Urinary bladder (tissue), 4 donors: Measurements from ENCODE around the gene FALEC. TPM values are rescaled to one million over a fixed set of nuclear protein-coding genes. Genes with fewer than 3 reads are reported as not detected.
"Not testable (repeated sequence)": the region's sequence is repeated elsewhere in the genome, so short reads cannot be mapped to it uniquely, and the experiment has no call there.

Experiments
- DNase-seq: peaks from one replicate; pipeline ENCODE4 v3.0.0-alpha.2; 2015; ENCODE audit errors: extremely low spot score
- H3K27ac ChIP-seq: one replicate; pipeline ENCODE4 v1.5.1; 2013; ENCODE audit warnings: low read depth, mild to moderate bottlenecking, moderate library complexity
- H3K36me3 ChIP-seq: one replicate; pipeline ENCODE4 v1.6.1; 2013; ENCODE audit warnings: mild to moderate bottlenecking, moderate library complexity; ENCODE audit not compliant: insufficient read depth
- H3K4me1 ChIP-seq: one replicate; pipeline ENCODE4 v1.6.1; 2013; ENCODE audit warnings: mild to moderate bottlenecking, moderate library complexity; ENCODE audit not compliant: insufficient read depth
- H3K4me3 ChIP-seq: one replicate; pipeline ENCODE4 v1.5.1; 2013; ENCODE audit warnings: low read depth, low read length
- WGBS: extraction: QIAGEN DNeasy Blood & Tissue Kit; methylation state at CpG from one replicate; pipeline ENCODE4 v1.1.7; 2013; 5-methylcytosine and 5-hydroxymethylcytosine counted together
- polyA plus RNA-seq: library from polyadenylated mRNA; stranded (reverse); fragments of 200-250 nt; gene quantifications from one replicate; pipeline ENCODE4 v1.2.3, GENCODE V29; 2013
- total RNA-seq: library from RNA; depleted of rRNA; stranded (reverse); fragments of >200 nt; gene quantifications from one replicate; pipeline ENCODE4 v1.2.3, GENCODE V29; 2014
- donor health status: healthy with polysubstance abuse.
- donor health status: healthy.

Gene FALEC
- total and polyA plus RNA-seq, 2 donors = 0.47 TPM; not detected in 1

DNA sequence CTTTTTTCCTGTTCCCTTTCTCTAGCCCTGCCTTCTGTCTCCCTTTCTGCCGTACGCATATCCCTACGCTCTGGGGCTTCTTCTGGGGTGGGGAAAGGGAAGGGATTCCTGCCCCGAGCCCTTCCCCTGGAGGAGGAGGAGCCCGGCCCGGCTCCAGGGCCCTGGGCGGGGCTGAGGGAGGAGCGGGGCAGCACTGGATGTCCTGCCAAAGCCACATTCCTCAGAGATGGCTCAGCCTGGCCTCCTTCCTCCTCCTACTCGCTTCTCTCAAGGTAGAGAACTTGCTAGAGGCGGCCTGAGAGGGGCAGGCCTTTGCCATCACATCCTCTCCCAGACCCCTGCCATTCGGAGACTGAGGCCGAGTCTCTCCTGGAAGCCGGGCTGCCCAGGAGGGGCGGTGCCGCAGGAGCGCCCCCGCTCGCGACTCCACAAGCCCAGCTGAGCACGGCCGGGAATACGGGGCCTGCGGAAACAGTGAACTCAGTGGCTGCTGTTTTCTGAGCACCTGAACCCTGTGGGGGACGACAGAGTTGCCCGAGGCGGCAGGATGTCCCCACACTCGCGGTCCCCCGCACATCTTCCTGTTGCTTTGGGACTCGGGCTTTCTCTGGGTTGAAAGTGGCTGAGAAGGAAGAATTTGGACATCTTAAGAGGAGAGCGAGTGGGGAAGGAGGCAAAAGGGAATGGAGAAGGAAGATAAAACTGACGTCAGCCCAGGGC is 45.9 kb downstream of the FALEC start:
- under 1% methylated on average over 32 of the region's 32 CpGs for WGBS
- DNase-seq = peak; percentile 94
- H3K36me3 ChIP-seq = no peaks in the 10 kb centered on the region

DNA sequence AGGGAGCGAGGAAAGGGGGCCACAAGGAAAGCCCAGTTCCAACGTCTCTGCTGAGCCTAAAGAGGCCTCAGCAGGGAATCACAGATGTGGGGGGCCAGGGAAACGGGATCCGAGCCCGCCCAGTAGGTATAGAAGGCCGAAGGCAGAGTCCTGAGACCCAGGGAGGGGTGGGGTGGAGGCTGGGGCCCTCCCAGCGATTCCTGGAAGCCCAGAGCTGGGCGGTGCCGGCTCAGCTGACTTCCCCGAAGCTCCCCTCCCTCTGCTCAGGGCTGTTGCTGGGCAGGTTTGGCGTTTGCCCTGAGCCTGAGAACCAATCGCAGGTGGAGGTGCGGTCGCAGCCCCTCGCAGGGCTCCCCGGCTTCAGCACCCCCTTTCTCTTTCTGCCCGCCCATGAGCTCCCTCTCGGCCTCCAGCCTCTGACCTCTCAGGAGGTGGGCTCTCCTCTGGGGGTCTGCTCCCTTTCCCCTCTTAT is 46.5 kb downstream of the FALEC start:
- under 1% methylated on average over 18 of the region's 18 CpGs for WGBS
- Histone ChIP-seq H3K36me3 (no peaks in the 10 kb centered on the region), H3K4me3 (peak overlapping the region; percentile 29), H3K27ac (peak overlapping the region; percentile 99), H3K4me1 (peaks cover 7% of the 10 kb centered on the region)
- DNase-seq = peak; percentile 83

More for the DNA sequence above, 45.9 kb downstream of the FALEC start:
- Histone ChIP-seq H3K4me1 (peaks cover 4% of the 10 kb centered on the region), H3K27ac (peak overlapping the region; percentile 99), H3K4me3 (peak overlapping the region; percentile 29)

DNA sequence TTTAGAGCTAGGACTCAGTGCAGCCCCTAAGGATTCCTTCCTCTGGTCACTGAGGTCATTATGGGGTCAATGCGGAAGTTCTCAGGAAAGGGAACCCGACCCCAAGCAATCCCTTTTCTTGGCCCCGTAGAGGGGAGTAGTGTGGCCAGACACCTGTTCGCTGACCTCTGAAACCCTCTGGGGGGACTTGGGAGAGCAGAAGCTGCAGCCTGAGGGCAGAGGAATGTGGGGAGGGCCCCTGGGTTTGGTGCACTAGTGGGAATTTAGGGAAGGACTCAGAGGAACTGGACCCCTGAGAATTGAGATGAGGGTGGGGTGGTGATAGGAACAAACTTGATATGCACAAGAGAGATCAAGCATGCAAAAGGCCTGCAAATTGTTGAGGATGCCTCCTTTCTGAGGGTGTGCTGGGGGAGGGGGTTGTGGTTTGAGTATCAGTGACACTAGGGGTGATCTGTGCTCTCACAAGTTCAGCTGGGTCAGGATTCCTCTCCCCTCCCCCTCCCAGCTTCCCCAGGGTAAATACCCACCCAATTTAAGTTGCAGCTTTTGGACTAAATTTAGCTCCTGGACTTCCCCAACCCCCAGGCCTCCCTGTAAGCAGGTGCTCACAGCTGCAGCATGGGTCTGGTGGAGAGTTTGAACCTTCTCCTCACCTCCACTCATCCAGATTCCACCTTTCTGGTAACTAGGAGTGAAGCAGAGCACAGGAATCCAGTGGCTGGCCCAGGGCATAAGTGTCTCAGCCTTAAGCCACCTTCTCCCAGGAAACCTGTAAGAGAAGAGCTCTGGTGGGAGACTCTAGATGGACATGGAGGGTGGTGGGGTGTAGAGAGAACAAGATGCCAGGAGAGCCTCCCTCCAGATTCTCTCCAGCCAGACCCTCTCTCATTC is 47.1 kb downstream of the FALEC start:
- Histone ChIP-seq H3K4me3 (peak overlapping the region; percentile 29), H3K27ac (peak overlapping the region; percentile 99), H3K36me3 (no peaks in the 10 kb centered on the region), H3K4me1 (peaks cover 7% of the 10 kb centered on the region)
- DNase-seq = no peak
- 18% methylated on average over 4 of the region's 4 CpGs for WGBS

DNA sequence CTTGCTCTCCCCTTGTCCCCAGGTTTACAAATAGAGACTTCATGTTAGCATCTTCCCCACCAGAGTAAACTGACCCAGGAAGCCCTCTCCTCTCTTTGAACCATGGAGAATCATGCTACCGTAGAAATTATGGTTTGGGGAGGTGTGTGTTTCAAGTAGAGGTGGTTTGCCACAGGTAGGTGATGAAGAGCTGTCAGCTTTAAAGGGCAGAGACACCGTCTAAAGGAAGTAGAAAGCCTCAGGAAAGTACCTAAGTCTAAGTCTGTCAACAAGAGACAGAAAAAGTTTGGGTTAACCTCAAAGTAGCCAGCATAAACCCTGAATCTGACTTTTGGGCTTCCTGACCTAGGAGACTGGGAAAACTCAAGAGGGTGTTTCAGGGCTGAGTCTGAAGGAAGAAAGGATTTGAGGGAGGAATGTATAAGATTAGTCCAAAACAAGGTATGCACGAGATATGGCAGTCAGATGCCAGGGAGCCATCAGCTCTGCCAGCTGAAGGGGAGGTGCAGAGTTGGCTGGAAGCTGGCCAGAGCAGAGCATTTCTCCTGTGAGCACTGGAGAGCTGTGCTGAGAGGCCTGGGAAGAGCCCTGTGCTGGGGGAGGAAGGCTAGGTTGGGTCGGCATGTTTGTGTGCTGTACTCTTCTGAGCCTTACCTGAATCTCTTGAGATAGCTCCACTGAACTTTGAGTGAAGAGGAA is 47.9 kb downstream of the FALEC start:
- no peak overlapping the region for H3K4me3 ChIP-seq
- H3K27ac ChIP-seq = peak overlapping the region; percentile 99
- H3K36me3 ChIP-seq = no peaks in the 10 kb centered on the region
- WGBS = 28% methylated on average over 4 of the region's 4 CpGs
- no peak for DNase-seq
- H3K4me1 ChIP-seq = peaks cover 7% of the 10 kb centered on the region

DNA sequence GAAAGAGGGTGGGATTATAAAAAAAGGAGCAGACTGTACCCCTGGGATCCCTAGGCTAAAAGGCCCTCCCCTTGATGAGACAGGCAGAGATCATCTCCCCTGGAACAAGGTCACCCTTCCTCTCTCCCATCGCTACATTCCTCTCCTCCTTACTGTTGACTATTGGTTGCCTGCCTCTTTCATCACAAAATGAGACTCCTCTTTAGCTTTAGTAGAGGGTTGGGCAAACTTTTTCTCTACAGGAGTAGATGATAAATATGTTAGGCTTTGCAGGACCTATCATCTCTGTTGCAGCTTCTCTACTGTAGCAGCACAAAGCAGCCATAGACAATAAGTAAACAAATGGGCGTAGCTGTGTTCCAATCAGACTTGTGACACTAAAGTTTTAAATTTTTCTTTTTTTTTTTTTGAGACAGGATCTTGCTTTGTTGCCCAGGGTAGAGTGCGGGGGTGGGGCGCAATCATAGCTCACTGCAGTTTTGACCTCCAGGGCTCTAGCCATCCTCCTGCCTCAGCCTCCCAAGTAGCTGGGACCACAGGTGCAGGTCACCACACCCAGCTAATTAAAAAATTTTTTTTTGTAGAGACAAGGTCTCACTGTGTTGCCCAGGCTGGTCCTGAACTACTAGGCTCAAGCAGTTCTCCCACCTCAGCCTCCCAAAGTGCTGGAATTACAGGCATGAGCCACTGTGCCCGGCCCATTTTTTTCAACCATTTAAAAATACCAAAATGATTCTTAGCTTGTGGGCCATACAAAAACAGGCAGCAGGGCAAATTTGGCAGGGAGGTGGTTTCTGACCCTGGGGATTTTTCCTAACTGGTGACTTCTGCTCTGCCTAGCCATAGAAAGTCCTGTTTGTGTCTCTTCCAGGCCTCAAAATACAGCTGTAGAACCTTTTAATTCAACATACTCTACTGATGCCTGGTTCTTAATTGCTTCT is 48.8 kb downstream of the FALEC start:
- no peak for DNase-seq
- WGBS = 72% methylated on average over 5 of the region's 5 CpGs
- H3K36me3 ChIP-seq = no peaks in the 10 kb centered on the region
- no peak overlapping the region for H3K4me3 ChIP-seq
- peak overlapping the region; percentile 88 for H3K27ac ChIP-seq
- H3K4me1 ChIP-seq = peaks cover 10% of the 10 kb centered on the region

DNA sequence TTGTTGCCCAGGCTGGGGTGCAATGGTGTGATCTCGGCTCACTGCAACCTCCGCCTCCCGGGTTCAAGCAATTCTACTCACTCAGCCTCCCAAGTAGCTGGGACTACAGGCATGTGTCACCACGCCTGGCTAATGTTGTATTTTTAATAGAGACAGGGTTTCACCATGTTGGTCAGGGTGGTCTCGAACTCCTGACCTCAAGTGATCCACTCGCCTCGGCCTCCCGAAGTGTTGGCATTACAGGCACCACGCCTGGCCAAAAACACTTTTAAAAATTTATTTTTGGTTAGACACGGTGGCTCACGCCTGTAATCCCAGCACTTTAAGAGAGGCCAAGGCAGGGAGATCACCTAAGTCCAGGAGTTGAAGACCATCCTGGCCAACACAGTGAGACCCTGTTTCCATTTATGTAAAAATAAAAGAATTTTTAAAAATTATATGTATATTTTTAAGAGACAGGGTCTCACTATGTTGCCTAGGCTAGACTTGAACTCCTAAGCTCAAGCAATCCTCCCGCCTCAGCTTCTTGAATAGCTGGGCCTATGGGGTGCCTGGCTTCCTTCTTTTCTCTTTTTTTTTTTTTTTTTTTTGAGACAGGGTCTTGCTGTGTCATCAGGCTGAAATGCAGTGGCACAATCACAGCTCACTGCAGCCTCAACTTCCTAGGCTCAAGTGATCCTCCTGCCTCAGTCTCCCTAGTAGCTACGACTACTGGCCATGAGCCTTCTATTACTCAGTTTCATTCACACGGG is 49.9 kb downstream of the FALEC start:
- not testable (repeated sequence) for DNase-seq, H3K36me3 ChIP-seq, H3K27ac ChIP-seq, H3K4me3 ChIP-seq, H3K4me1 ChIP-seq
- WGBS = 81% methylated on average over 14 of the region's 14 CpGs

DNA sequence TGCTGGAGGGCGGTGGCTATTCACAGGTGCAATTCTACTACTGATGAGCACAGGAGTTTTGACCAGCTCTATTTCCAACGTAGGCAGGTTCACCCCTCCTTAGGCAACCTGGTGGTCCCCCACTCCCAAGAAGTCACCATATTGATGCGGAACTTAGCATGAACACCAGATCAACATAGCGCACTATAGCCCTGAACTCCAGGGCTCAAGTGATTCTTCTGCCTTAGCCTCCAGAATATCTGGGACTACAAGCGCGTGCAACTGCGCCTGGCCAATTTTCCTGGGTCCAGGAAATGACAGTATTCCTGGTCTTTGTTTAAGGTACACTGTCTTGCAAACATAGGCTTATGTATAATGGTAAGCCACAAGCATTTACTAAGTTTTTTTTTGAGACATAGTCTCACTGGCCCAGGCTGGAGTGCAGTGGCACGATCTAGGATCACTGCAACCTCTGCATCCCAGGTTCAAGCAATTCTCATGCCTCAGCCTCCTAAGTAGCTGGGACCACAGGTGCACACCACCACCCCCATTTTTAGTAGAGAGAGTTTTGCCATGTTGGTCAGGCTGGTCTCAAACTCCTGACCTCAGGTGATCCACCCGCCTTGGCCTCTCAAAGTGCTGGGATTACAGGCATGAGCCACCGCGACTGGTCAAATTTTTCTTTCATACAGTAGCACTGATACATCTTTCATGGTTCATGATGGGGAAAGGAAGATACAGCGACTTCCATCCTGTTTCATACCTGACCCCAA is 51.2 kb downstream of the FALEC start:
- H3K27ac ChIP-seq = peak overlapping the region; percentile 46
- WGBS = 73% methylated on average over 12 of the region's 12 CpGs
- no peaks in the 10 kb centered on the region for H3K36me3 ChIP-seq
- peaks cover 7% of the 10 kb centered on the region for H3K4me1 ChIP-seq
- no peak for DNase-seq
- H3K4me3 ChIP-seq = no peak overlapping the region

DNA sequence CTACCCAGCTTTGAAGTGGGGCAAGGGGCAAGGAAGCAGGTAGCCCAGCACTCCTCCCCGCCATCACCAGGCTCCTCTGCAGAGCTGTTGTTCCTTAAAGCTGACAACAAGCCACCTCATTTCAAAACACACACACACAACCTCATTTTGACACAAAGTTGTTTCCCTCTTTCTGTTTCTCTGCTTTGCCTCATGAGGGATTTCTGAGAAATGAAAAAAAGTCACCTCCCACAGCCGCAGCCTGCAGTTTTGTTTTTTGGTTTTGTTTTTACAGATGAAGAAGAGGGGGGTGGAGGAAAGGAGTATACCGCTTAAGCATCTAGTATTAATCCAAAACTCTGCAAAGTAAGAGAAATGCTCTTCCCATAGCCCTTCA is 51.8 kb downstream of the FALEC start:
- H3K4me3 ChIP-seq = peak overlapping the region; percentile 13
- no peaks in the 10 kb centered on the region for H3K36me3 ChIP-seq
- 12% methylated on average over 3 of the region's 3 CpGs for WGBS
- no peak for DNase-seq
- H3K4me1 ChIP-seq = peaks cover 7% of the 10 kb centered on the region
- peak overlapping the region; percentile 46 for H3K27ac ChIP-seq

DNA sequence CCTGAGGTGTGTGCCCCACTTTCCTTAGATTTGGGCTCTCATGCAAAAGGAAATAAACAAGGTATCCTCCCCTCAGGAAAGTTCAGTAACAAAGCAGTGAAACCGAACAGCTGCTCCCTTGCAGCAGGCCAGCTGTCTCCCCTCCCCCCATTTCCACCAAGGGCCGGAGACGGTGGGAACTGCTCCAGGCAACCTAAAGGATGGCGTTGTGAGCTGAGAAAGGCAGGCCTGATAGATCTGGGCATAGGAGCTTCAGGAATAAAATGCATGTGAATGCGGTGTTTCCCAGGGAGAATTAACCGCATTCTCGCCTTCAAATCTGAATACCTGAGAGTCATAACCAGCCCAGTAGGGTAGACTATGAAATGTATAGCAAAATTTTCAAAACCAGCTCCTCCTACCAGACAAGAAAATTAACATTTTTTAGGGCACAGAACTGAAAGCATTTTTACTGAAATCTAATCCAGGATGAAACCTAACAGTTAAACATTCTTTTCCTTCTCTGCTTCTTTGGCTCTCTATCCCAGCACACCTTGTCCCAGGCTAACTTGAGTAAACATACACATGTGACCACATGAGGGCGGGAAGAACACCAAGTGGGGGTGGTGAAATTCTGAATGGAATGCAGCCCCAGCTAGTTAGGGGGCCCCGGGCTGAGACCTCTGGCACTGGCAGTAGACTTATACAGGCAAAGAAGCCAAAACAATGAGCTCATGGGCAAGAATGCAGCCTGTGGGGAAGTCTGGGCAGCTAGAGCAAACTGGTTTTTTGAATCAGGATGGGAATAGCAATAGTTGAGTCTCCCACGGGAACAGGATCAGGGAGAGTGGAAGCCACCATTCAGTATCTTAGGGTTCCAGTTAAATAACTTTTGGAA is 52.4 kb downstream of the FALEC start:
- Histone ChIP-seq H3K4me1 (peaks cover 6% of the 10 kb centered on the region), H3K36me3 (no peaks in the 10 kb centered on the region), H3K27ac (peak overlapping the region; percentile 46), H3K4me3 (peak overlapping the region; percentile 13)
- peak; percentile 88 for DNase-seq
- WGBS = 6% methylated on average over 10 of the region's 10 CpGs

DNA sequence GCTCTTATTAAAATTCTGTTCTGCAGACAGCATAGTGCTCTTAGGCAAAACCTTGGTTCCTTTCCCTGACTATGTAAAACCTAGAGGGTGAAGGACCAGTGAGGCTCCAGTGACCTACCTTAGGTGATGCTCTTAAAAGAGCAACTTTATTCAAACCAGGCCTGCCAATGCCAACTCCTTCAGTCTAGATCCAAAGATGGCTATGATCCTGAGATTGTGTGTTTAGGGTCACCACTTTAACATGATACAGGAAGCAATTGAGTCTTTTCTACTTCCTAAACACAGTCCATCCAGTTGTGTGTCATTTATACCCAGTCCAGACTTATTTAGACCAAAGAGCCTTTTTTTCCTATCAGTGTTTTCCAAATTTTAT is 53.0 kb downstream of the FALEC start:
- no peak for DNase-seq
- Histone ChIP-seq H3K27ac (peak overlapping the region; percentile 46), H3K4me3 (no peak overlapping the region), H3K36me3 (no peaks in the 10 kb centered on the region), H3K4me1 (peaks cover 6% of the 10 kb centered on the region)
